ENCODE measurements around the gene ENPP7. TPM values are rescaled to one million over a fixed set of nuclear protein-coding genes. Genes with fewer than 3 reads are reported as not detected.

Gene ENPP7
- total RNA-seq, 1 experiment from 2014 or later: not detected

GRCh38 chr17:79733692-79734070 lies 2.9 kb downstream of the ENPP7 start:
- Histone ChIP-seq H3K9me2 (ENCODE audit: insufficient read depth) (no peaks in the 10 kb centered on the region), H3K9me3 (ENCODE audit: control insufficient read depth in 1 of 2, insufficient read depth in 1 of 2, low read depth in 1 of 2, low read length in 2 of 2) (no peaks in the 10 kb centered on the region), H3K79me2 (ENCODE audit: insufficient read depth, low read length) (no peaks in the 10 kb centered on the region), H3K9ac (ENCODE audit: low read length) (no peak overlapping the region), H3K4me3 (replicated peaks in 1 of 2; ENCODE audit: low read depth in 1 of 2, low read length in 2 of 2) (no peak overlapping the region), H2AFZ (ENCODE audit: low read depth, low read length, poor library complexity, severe bottlenecking) (no peak overlapping the region), H3K27me3 (ENCODE audit: insufficient read depth, low read length) (no peaks in the 10 kb centered on the region), H4K20me1 (ENCODE audit: insufficient read depth) (no peaks in the 10 kb centered on the region), H3K27ac (ENCODE audit: low read depth, low read length) (peak overlapping the region; percentile 8; the same call in 1 of the 2 replicates), H3K4me1 (ENCODE audit: control insufficient read depth in 1 of 2, insufficient read depth in 2 of 2, low read length in 2 of 2) (peaks cover 0 to 4% of the 10 kb centered on the region in 2 experiments; a peak in 1 of 4 replicates), H3K4me2 (ENCODE audit: low read length) (no peak overlapping the region), H3K36me3 (ENCODE audit: control insufficient read depth in 1 of 2, insufficient read depth in 2 of 2, low read length in 2 of 2) (no peaks in the 10 kb centered on the region)
- no peak for ATAC-seq
- DNase-seq (ENCODE audit: low read depth, low spot score): no peak
- ChIA-PET RAD21 (ENCODE audit: low non-redundant PET in 1 of 2, low total read pairs in 2 of 2, uncharacterized antibody in 2 of 2, unreplicated experiment in 2 of 2) (no interaction called here), CTCF (interaction anchor here (2.0 kb wide), 1 partner anchor 8 kb away, joined by 9 read pairs; no protein-coding TSS in a partner anchor), POLR2A (no interaction called here)
- TF ChIP-seq ELF1 (IDR thresholded peaks at IDR 0.05; ENCODE audit: borderline replicate concordance, low read depth) (no peak), ZBTB33 (IDR thresholded peaks at IDR 0.05; ENCODE audit: extremely low read depth, insufficient replicate concordance, low read length) (no peak), TCF7L2 (IDR thresholded peaks at IDR 0.05; ENCODE audit: borderline replicate concordance, extremely low read depth, insufficient read depth, insufficient read length) (no peak)
- intact Hi-C loops (cut with micrococcal nuclease): no loop called here
- no TSS peak for BruUV-seq (replicated peaks)

- no peaks in the 10 kb centered on the region for H3K27me3 ChIP-seq (ENCODE audit: insufficient read depth, low read length)
- no peaks in the 10 kb centered on the region for H3K79me2 ChIP-seq (ENCODE audit: insufficient read depth, low read length)
- H2AFZ ChIP-seq (ENCODE audit: low read depth, low read length, poor library complexity, severe bottlenecking): no peak overlapping the region
- peaks cover 2 to 7% of the 10 kb centered on the region in 2 experiments; a peak in 1 of 4 replicates for H3K4me1 ChIP-seq (ENCODE audit: control insufficient read depth in 1 of 2, insufficient read depth in 2 of 2, low read length in 2 of 2)
- H3K4me3 ChIP-seq (replicated peaks in 1 of 2; ENCODE audit: low read depth in 1 of 2, low read length in 2 of 2): no peak overlapping the region
- CTCF ChIA-PET: no interaction called here
- no peaks in the 10 kb centered on the region for H3K36me3 ChIP-seq (ENCODE audit: control insufficient read depth in 1 of 2, insufficient read depth in 2 of 2, low read length in 2 of 2)
- POLR2A ChIA-PET: no interaction called here
- H3K9me3 ChIP-seq (ENCODE audit: control insufficient read depth in 1 of 2, insufficient read depth in 1 of 2, low read depth in 1 of 2, low read length in 2 of 2): no peaks in the 10 kb centered on the region
- no peaks in the 10 kb centered on the region for H3K9me2 ChIP-seq (ENCODE audit: insufficient read depth)
- H3K9ac ChIP-seq (ENCODE audit: low read length): no peak overlapping the region
- intact Hi-C loops (cut with micrococcal nuclease): no loop called here
- ATAC-seq (no peak), DNase-seq (ENCODE audit: low read depth, low spot score) (no peak)
- H3K27ac ChIP-seq (ENCODE audit: low read depth, low read length): no peak overlapping the region
- H4K20me1 ChIP-seq (ENCODE audit: insufficient read depth): no peaks in the 10 kb centered on the region
- BruUV-seq (replicated peaks): no TSS peak
- RAD21 ChIA-PET (ENCODE audit: low non-redundant PET in 1 of 2, low total read pairs in 2 of 2, uncharacterized antibody in 2 of 2, unreplicated experiment in 2 of 2): no interaction called here
- no peak overlapping the region for H3K4me2 ChIP-seq (ENCODE audit: low read length)
- no peak for TF ChIP-seq SRF (IDR thresholded peaks at IDR 0.05; ENCODE audit: low read depth)
- TF ChIP-seq POLR2AphosphoS5 (IDR thresholded peaks at IDR 0.05; ENCODE audit: low read depth, low read length): no peak
- TF ChIP-seq EZH2 (IDR thresholded peaks at IDR 0.05): no peak
- TF ChIP-seq ZBTB33 (IDR thresholded peaks at IDR 0.05; ENCODE audit: extremely low read depth, insufficient replicate concordance, low read length): no peak
- TF ChIP-seq CBX3 (IDR thresholded peaks at IDR 0.05; ENCODE audit: low read depth): no peak
- no peak for TF ChIP-seq CTCF (IDR thresholded peaks at IDR 0.05 in 2 of 3, conservative IDR thresholded peaks at IDR 0.05 in 1 of 3; ENCODE audit: borderline replicate concordance in 1 of 3, insufficient read depth in 1 of 3, low read depth in 2 of 3, low read length in 2 of 3)
- TF ChIP-seq EGR1 (IDR thresholded peaks at IDR 0.05; ENCODE audit: low read depth): no peak
- no peak for TF ChIP-seq FOSL1 (IDR thresholded peaks at IDR 0.05; ENCODE audit: low read depth)
- no peak for TF ChIP-seq ZFX (IDR thresholded peaks at IDR 0.05)
Measured at GRCh38 chr17:79735096-79735495, 4.4 kb downstream of the ENPP7 start.
